ENCODE results near the gene CENPT. TPM values are rescaled to one million over a fixed set of nuclear protein-coding genes. Genes with fewer than 3 reads are reported as not detected.
A peak's percentile ranks its signal among the peaks of the same experiment; 100 is the strongest.

Gene CENPT
- total and polyA plus RNA-seq, 2 of the 13 experiments (the other 11 are each of a cell fraction or from before 2014, with no cell fraction given) = 40.9 to 43.3 TPM

DNA sequence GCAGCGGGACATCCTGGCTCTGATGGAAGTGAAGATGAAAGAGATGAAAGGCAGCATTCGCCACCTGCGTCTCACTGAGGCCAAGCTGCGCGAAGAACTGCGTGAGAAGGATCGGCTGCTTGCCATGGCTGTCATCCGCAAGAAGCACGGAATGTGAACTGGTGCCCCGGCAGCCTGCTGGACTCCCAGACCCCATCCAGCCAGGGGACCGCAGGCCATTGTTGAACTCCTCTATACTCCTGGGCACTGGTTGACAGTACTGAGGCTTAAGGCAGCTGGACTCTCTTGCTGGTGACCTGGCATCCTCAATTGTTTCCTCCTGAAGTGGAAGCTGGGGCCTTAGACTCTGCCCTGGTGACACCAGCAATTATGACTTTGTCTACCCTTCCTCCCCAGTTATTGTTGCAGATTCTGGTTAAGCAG is 4.1 kb downstream of the CENPT start (continued):
- TF ChIP-seq, protein P1, sequence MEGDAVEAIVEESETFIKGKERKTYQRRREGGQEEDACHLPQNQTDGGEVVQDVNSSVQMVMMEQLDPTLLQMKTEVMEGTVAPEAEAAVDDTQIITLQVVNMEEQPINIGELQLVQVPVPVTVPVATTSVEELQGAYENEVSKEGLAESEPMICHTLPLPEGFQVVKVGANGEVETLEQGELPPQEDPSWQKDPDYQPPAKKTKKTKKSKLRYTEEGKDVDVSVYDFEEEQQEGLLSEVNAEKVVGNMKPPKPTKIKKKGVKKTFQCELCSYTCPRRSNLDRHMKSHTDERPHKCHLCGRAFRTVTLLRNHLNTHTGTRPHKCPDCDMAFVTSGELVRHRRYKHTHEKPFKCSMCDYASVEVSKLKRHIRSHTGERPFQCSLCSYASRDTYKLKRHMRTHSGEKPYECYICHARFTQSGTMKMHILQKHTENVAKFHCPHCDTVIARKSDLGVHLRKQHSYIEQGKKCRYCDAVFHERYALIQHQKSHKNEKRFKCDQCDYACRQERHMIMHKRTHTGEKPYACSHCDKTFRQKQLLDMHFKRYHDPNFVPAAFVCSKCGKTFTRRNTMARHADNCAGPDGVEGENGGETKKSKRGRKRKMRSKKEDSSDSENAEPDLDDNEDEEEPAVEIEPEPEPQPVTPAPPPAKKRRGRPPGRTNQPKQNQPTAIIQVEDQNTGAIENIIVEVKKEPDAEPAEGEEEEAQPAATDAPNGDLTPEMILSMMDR (CRISPR knock-in tag; IDR thresholded peaks at IDR 0.05) = no peak
- TF ChIP-seq ZNF350 (CRISPR knock-in tag; IDR thresholded peaks at IDR 0.05; ENCODE audit: borderline replicate concordance, low read depth) = 0 out of 2 replicates have a peak, but pooled peaks have one; percentile 7
- TF ChIP-seq ZNF17 (CRISPR knock-in tag; IDR thresholded peaks at IDR 0.05) = no peak
- TF ChIP-seq RFX1 (IDR thresholded peaks at IDR 0.05) = no peak
- no peak for TF ChIP-seq ATM (IDR thresholded peaks at IDR 0.05; ENCODE audit: borderline replicate concordance)
- 0 out of 2 replicates have a peak, but pooled peaks have one; percentile 60 for TF ChIP-seq ZNF782 (CRISPR knock-in tag; IDR thresholded peaks at IDR 0.05; ENCODE audit: borderline replicate concordance)
- no peak for TF ChIP-seq EZH2 (conservative IDR thresholded peaks at IDR 0.05; ENCODE audit: low read depth, low read length)
- TF ChIP-seq KLF15 (CRISPR knock-in tag; IDR thresholded peaks at IDR 0.05; ENCODE audit: borderline replicate concordance) = no peak
- TF ChIP-seq YEATS2 (CRISPR knock-in tag; IDR thresholded peaks at IDR 0.05; ENCODE audit: borderline replicate concordance) = no peak
- TF ChIP-seq, protein P2, sequence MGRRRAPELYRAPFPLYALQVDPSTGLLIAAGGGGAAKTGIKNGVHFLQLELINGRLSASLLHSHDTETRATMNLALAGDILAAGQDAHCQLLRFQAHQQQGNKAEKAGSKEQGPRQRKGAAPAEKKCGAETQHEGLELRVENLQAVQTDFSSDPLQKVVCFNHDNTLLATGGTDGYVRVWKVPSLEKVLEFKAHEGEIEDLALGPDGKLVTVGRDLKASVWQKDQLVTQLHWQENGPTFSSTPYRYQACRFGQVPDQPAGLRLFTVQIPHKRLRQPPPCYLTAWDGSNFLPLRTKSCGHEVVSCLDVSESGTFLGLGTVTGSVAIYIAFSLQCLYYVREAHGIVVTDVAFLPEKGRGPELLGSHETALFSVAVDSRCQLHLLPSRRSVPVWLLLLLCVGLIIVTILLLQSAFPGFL (CRISPR knock-in tag; IDR thresholded peaks at IDR 0.05) = no peak
- no peak for TF ChIP-seq PAX8 (CRISPR knock-in tag; IDR thresholded peaks at IDR 0.05; ENCODE audit: borderline replicate concordance)
- 0 out of 2 replicates have a peak, but pooled peaks have one; percentile 0 for TF ChIP-seq PHF21A (CRISPR knock-in tag; IDR thresholded peaks at IDR 0.05)
- no peak for TF ChIP-seq GLI4 (CRISPR knock-in tag; IDR thresholded peaks at IDR 0.05; ENCODE audit: borderline replicate concordance)
- TF ChIP-seq, protein P3, sequence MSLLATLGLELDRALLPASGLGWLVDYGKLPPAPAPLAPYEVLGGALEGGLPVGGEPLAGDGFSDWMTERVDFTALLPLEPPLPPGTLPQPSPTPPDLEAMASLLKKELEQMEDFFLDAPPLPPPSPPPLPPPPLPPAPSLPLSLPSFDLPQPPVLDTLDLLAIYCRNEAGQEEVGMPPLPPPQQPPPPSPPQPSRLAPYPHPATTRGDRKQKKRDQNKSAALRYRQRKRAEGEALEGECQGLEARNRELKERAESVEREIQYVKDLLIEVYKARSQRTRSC (CRISPR knock-in tag; IDR thresholded peaks at IDR 0.05; ENCODE audit: low read depth) = no peak
- no peak for TF ChIP-seq ONECUT2 (CRISPR knock-in tag; IDR thresholded peaks at IDR 0.05)
- peak; percentile 17; the same call in 1 of the 2 replicates for TF ChIP-seq ZNF546 (CRISPR knock-in tag; conservative IDR thresholded peaks at IDR 0.05)
- TF ChIP-seq MTF1 (CRISPR knock-in tag; IDR thresholded peaks at IDR 0.05) = no peak
- no peak for TF ChIP-seq SIX4 (CRISPR knock-in tag; IDR thresholded peaks at IDR 0.05)
- TF ChIP-seq, protein P4, sequence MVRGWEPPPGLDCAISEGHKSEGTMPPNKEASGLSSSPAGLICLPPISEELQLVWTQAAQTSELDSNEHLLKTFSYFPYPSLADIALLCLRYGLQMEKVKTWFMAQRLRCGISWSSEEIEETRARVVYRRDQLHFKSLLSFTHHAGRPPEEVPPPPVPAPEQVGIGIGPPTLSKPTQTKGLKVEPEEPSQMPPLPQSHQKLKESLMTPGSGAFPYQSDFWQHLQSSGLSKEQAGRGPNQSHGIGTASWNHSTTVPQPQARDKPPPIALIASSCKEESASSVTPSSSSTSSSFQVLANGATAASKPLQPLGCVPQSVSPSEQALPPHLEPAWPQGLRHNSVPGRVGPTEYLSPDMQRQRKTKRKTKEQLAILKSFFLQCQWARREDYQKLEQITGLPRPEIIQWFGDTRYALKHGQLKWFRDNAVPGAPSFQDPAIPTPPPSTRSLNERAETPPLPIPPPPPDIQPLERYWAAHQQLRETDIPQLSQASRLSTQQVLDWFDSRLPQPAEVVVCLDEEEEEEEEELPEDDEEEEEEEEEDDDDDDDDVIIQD (CRISPR knock-in tag; IDR thresholded peaks at IDR 0.05; ENCODE audit: low read depth) = no peak
- no peak for TF ChIP-seq MXI1 (IDR thresholded peaks at IDR 0.05; ENCODE audit: borderline replicate concordance, low read depth, low read length)
- TF ChIP-seq SIN3A (IDR thresholded peaks at IDR 0.05; ENCODE audit: borderline replicate concordance, low read depth, low read length) = peak; percentile 1; the same call in 1 of the 2 replicates
- TF ChIP-seq ZBTB21 (CRISPR knock-in tag; IDR thresholded peaks at IDR 0.05) = no peak
- TF ChIP-seq EEA1 (CRISPR knock-in tag; IDR thresholded peaks at IDR 0.05; ENCODE audit: borderline replicate concordance) = no peak
- TF ChIP-seq ZIK1 (CRISPR knock-in tag; IDR thresholded peaks at IDR 0.05; ENCODE audit: borderline replicate concordance, low read depth) = 0 out of 2 replicates have a peak, but pooled peaks have one; percentile 23
